HG02970 (cell line): ENCODE data around the gene SLC6A19.

Experiments used
- ATAC-seq: cut with Tn5 transposase; IDR thresholded peaks from one replicate; pipeline ENCODE4 v1.9.1; 2021; ENCODE audit warnings: mild to moderate bottlenecking, moderate library complexity, moderate number of reproducible peaks; ENCODE audit not compliant: unreplicated experiment, low FRiP score

Gene SLC6A19

GRCh38 chr5:1165864-1166263 is 35.5 kb upstream of the SLC6A19 start:
- ATAC-seq = no peak

- ATAC-seq = no peak
Measured at GRCh38 chr5:1166370-1166769, 35.0 kb upstream of the SLC6A19 start.

GRCh38 chr5:1167361-1167727 is 34.1 kb upstream of the SLC6A19 start:
- no peak for ATAC-seq

- ATAC-seq = no peak
Measured at GRCh38 chr5:1167728-1168709, 33.4 kb upstream of the SLC6A19 start.

GRCh38 chr5:1168796-1169195 is 32.6 kb upstream of the SLC6A19 start:
- no peak for ATAC-seq

GRCh38 chr5:1169211-1170115 is 31.9 kb upstream of the SLC6A19 start:
- ATAC-seq = no peak

- ATAC-seq = no peak
Measured at GRCh38 chr5:1171340-1171941, 30.0 kb upstream of the SLC6A19 start.

GRCh38 chr5:1172007-1172581 is 29.3 kb upstream of the SLC6A19 start:
- ATAC-seq = no peak

GRCh38 chr5:1172670-1173404 is 28.6 kb upstream of the SLC6A19 start:
- ATAC-seq = no peak

- ATAC-seq = no peak
Measured at GRCh38 chr5:1173485-1174070, 27.8 kb upstream of the SLC6A19 start.

- ATAC-seq = no peak
Measured at GRCh38 chr5:1174122-1174936, 27.1 kb upstream of the SLC6A19 start.

- ATAC-seq = no peak
Measured at GRCh38 chr5:1175015-1175414, 26.4 kb upstream of the SLC6A19 start.

- no peak for ATAC-seq
Measured at GRCh38 chr5:1175801-1176472, 25.5 kb upstream of the SLC6A19 start.

GRCh38 chr5:1176473-1177391 is 24.7 kb upstream of the SLC6A19 start:
- no peak for ATAC-seq

- ATAC-seq = no peak
Measured at GRCh38 chr5:1177826-1178528, 23.4 kb upstream of the SLC6A19 start.
